ENCODE data around the gene DISC1.

DNA sequence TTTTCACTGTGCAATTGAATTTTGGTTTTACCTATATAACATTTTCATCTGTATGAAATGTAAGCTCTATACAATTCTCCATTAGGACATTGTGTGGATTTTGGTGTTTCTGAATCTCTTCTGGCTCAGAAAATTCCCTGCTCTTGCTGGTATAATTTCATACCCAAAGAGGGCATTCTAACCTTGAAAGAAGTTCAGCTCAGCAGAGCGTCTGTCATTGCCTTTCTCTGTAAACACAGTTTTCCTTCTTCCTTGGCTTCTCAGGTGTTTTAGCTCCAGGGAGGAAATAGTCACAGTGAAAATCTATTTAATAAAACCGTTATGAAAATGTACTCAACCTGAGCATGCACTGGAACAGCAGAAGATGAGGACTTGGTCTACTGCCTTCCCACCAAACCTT, 16.0 kb downstream of the DISC1 start:
- TF ChIP-seq, protein P1, sequence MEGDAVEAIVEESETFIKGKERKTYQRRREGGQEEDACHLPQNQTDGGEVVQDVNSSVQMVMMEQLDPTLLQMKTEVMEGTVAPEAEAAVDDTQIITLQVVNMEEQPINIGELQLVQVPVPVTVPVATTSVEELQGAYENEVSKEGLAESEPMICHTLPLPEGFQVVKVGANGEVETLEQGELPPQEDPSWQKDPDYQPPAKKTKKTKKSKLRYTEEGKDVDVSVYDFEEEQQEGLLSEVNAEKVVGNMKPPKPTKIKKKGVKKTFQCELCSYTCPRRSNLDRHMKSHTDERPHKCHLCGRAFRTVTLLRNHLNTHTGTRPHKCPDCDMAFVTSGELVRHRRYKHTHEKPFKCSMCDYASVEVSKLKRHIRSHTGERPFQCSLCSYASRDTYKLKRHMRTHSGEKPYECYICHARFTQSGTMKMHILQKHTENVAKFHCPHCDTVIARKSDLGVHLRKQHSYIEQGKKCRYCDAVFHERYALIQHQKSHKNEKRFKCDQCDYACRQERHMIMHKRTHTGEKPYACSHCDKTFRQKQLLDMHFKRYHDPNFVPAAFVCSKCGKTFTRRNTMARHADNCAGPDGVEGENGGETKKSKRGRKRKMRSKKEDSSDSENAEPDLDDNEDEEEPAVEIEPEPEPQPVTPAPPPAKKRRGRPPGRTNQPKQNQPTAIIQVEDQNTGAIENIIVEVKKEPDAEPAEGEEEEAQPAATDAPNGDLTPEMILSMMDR (conservative IDR thresholded peaks at IDR 0.05): no peak
- no peak for TF ChIP-seq ZFX (IDR thresholded peaks at IDR 0.05)
